K562 (cell line): ENCODE measurements around the gene ACOX1. TPM values are rescaled to one million over a fixed set of nuclear protein-coding genes. Genes with fewer than 3 reads are reported as not detected.
"Not testable (repeated sequence)": the region's sequence is repeated elsewhere in the genome, so short reads cannot be mapped to it uniquely, and the experiment has no call there.

Experiments used
- ATAC-seq: fragments of 200-7000 bp; cut with Tn5 transposase; 3 replicates; pipeline ENCODE4 v1.9.1; 2020; ENCODE audit warnings: moderate library complexity
- BruUV-seq: library from RNA; stranded (reverse); fragments of 400-500 nt; replicated peaks from 2 replicates; lab custom pipeline; 2021; lab: Mats Ljungman, UMichigan
- CTCF ChIA-PET: fragments of 300-600 bp; formaldehyde crosslinking; extraction: SDS; loops from one replicate; lab custom pipeline; 2021; ENCODE audit warnings: low intra/inter-chr PET ratio; lab: Yijun Ruan, JAX
- POLR2A ChIA-PET: fragments of 300-600, 350-650 bp; sonication (Branson Sonifier 250); formaldehyde crosslinking; extraction: SDS; loops from one replicate; lab custom pipeline; 2021; ENCODE audit warnings: antibody characterized with exemption, inconsistent platforms; lab: Yijun Ruan, JAX
- DNase-seq, 4 experiments: peaks; one replicate each; pipeline versions ENCODE4 v3.0.0 to v3.0.0-alpha.2; 2011 to 2018; ENCODE audit warnings: low spot score in 3 of 4, mixed read lengths in 3 of 4; ENCODE audit errors: extremely low read depth in 1 of 4
- FAIRE-seq: peaks from 2 replicates; lab custom pipeline; 2011; peaks lifted over from hg19 to GRCh38; lab: Jason Lieb, UNC
- H2AFZ ChIP-seq: 2 replicates; pipeline ENCODE4 v1.6.0; 2011; ENCODE audit warnings: low read depth, low read length, control low read depth, inconsistent platforms
- H3K27ac ChIP-seq: fragments of 200-600 bp; 3 replicates; pipeline ENCODE4 v1.8.0; 2011; ENCODE audit warnings: low read depth, mild to moderate bottlenecking, control low read depth, inconsistent platforms, low read length, moderate library complexity, mixed read lengths; ENCODE audit errors: extremely low read depth
- H3K27me3 ChIP-seq, 2 experiments: fragments of 300-600 bp in 1 of 2; 2 replicates in 1 of 2; 3 replicates in 1 of 2; pipeline versions ENCODE4 v1.6.0 to v1.8.0; 2011; ENCODE audit warnings: inconsistent platforms in 2 of 2, low read length in 2 of 2, mild to moderate bottlenecking in 1 of 2, mixed read lengths in 1 of 2, moderate library complexity in 1 of 2; ENCODE audit not compliant: control insufficient read depth in 2 of 2, insufficient read depth in 2 of 2
- H3K36me3 ChIP-seq: fragments of 300-600 bp; 3 replicates; pipeline ENCODE4 v1.8.0; 2011; ENCODE audit warnings: mild to moderate bottlenecking, low read length, inconsistent platforms; ENCODE audit not compliant: control insufficient read depth, insufficient read depth
- H3K4me1 ChIP-seq, 2 experiments: fragments of 200-600 bp in 1 of 2; replicated peaks in 1 of 2; 2 replicates in 1 of 2; 3 replicates in 1 of 2; pipeline versions ENCODE4 v1.5.1 to v1.8.0; 2011; ENCODE audit warnings: inconsistent platforms in 2 of 2, low read length in 2 of 2, mild to moderate bottlenecking in 1 of 2, mixed read lengths in 1 of 2, moderate library complexity in 1 of 2; ENCODE audit not compliant: control insufficient read depth in 2 of 2, insufficient read depth in 2 of 2
- H3K4me2 ChIP-seq: 2 replicates; pipeline ENCODE4 v1.6.1; 2011; ENCODE audit warnings: low read length, control low read depth, inconsistent platforms, mixed read lengths; ENCODE audit not compliant: insufficient read depth
- H3K4me3 ChIP-seq: fragments of 200-600 bp; sonication (generic), shearing (Covaris generic); 2 replicates; pipeline ENCODE4 v1.5.1; 2016; ENCODE audit warnings: control low read depth, inconsistent platforms
- H3K79me2 ChIP-seq: fragments of 200-600 bp; 3 replicates; pipeline ENCODE4 v1.8.0; 2011; ENCODE audit warnings: low read length, inconsistent platforms; ENCODE audit not compliant: control insufficient read depth, insufficient read depth
- H3K9ac ChIP-seq, 2 experiments: 2 replicates each; pipeline versions ENCODE4 v1.6.0 to v1.6.1; 2011; ENCODE audit warnings: low read depth in 2 of 2, low read length in 2 of 2, control low read depth in 1 of 2, inconsistent platforms in 1 of 2, mild to moderate bottlenecking in 1 of 2, mixed read lengths in 1 of 2; ENCODE audit not compliant: insufficient read depth in 1 of 2
- H3K9me1 ChIP-seq: one replicate; pipeline ENCODE4 v1.6.0; 2011; ENCODE audit warnings: inconsistent platforms, mild to moderate bottlenecking, low read length, moderate library complexity; ENCODE audit not compliant: control insufficient read depth, insufficient read depth
- H3K9me3 ChIP-seq: replicated peaks from 2 replicates; pipeline ENCODE4 v1.5.1; 2011; ENCODE audit warnings: low read depth, low read length, inconsistent platforms; ENCODE audit not compliant: control insufficient read depth, insufficient read depth
- H4K20me1 ChIP-seq: replicated peaks from 2 replicates; pipeline ENCODE4 v1.6.1; 2011; ENCODE audit warnings: low read length, inconsistent platforms, mixed read lengths; ENCODE audit not compliant: control insufficient read depth, insufficient read depth
- CBFA2T2 ChIP-seq: fragments of 450-650 bp; conservative IDR thresholded peaks from 2 replicates; pipeline ENCODE4 v1.6.1; 2017; ENCODE audit warnings: mild to moderate bottlenecking
- EWSR1 ChIP-seq: fragments of 450-650 bp; IDR thresholded peaks from 2 replicates; pipeline ENCODE4 v1.6.1; 2018; ENCODE audit warnings: borderline replicate concordance, mild to moderate bottlenecking, low read depth, moderate library complexity; ENCODE audit not compliant: partially characterized antibody
- HNRNPK ChIP-seq: fragments of 200-400 bp; formaldehyde crosslinking; IDR thresholded peaks from one replicate; pipeline ENCODE4 v1.6.1; 2018; ENCODE audit warnings: mild to moderate bottlenecking, low read depth, low read length; ENCODE audit not compliant: poor library complexity, severe bottlenecking
- MYNN ChIP-seq, 2 experiments: sonication (generic); formaldehyde crosslinking in 1 of 2; IDR thresholded peaks; 2 replicates each; pipeline versions ENCODE4 v1.5.0 to v1.6.1; 2016 to 2020; ENCODE audit warnings: antibody characterized with exemption in 1 of 2, missing genetic modification reagents in 1 of 2
- NFE2L1 ChIP-seq: fragments of 450-650 bp; IDR thresholded peaks from 2 replicates; pipeline ENCODE4 v1.6.1; 2016; ENCODE audit warnings: missing genetic modification characterization, low read depth, mild to moderate bottlenecking, missing compliant biosample characterization, moderate library complexity, borderline replicate concordance
- SMARCE1 ChIP-seq: fragments of 450-650 bp; IDR thresholded peaks from 2 replicates; pipeline ENCODE4 v1.7.1; 2016; ENCODE audit warnings: mild to moderate bottlenecking
- ZSCAN32 ChIP-seq: fragments of 450-650 bp; formaldehyde crosslinking; IDR thresholded peaks from 2 replicates; pipeline ENCODE4 v1.4.0; 2020; ENCODE audit warnings: mild to moderate bottlenecking, moderate library complexity
- WGBS: fragments of 100-300 bp; shearing (Covaris generic); methylation state at CpG from one replicate; pipeline ENCODE4 v1.1.6; 2016; ENCODE audit warnings: low coverage, mixed read lengths; ENCODE audit not compliant: insufficient coverage; ENCODE audit errors: missing lambda C conversion rate; 5-methylcytosine and 5-hydroxymethylcytosine counted together
- in situ Hi-C: fragments of 300-500 bp; cut with MboI; formaldehyde crosslinking; loops from 4 replicates; pipeline ENCODE4 v1.15.0; 2018; ENCODE audit warnings: inconsistent platforms, mixed read lengths
- intact Hi-C: fragments of 100-400 bp; cut with micrococcal nuclease; formaldehyde crosslinking; loops from 2 replicates; pipeline ENCODE4 v1.14.2; 2022
- polyA plus RNA-seq, 8 experiments: library from polyadenylated mRNA; depleted of rRNA in 4 of 8; stranded (reverse) in 5 of 8; unstranded in 3 of 8; fragments of >200 nt; fragmentation: Nextera tagmentation in 2 of 8; fragmentation: Illumina TruSeq in 1 of 8; extraction: Ambion mirVana in 2 of 8; extraction: Trizol in 1 of 8; gene quantifications; 2 replicates each; pipeline versions ENCODE4 v1.2.1 to v1.2.3, GENCODE V29; 2011 to 2014; ENCODE audit warnings: inconsistent platforms in 1 of 8, missing spikeins in 1 of 8
- total RNA-seq, 7 experiments: library from RNA; depleted of rRNA in 6 of 7; stranded (reverse); fragments of >200 nt in 6 of 7; fragmentation: Illumina TruSeq in 2 of 7; extraction: Trizol in 2 of 7; gene quantifications; 2 replicates each; pipeline versions ENCODE4 v1.2.1 to v1.2.3, GENCODE V29; 2011 to 2021; ENCODE audit warnings: low replicate concordance in 1 of 7
- TF ChIP-seq, protein P1 (sequence below): fragments of 250-450 bp; sonication (Bioruptor Pico); IDR thresholded peaks from 2 replicates; pipeline ENCODE4 v1.8.0; 2022; ENCODE audit warnings: inconsistent platforms

Gene ACOX1
- total and polyA plus RNA-seq, 9 of the 15 experiments (the other 6 are each of a cell fraction or from before 2014, with no cell fraction given), result 7.8 to 24.1 (median 14.5) TPM

GRCh38 chr17:75969044-75969443 lies 9.9 kb downstream of the ACOX1 start:
- FAIRE-seq, H3K4me3 ChIP-seq, H3K36me3 ChIP-seq, BruUV-seq, H3K9me3 ChIP-seq, H3K27me3 ChIP-seq, H3K27ac ChIP-seq, H3K4me2 ChIP-seq, intact Hi-C loops, in situ Hi-C loops, H2AFZ ChIP-seq, DNase-seq, H3K9ac ChIP-seq, ATAC-seq, H3K79me2 ChIP-seq, H3K9me1 ChIP-seq: not testable (repeated sequence)
- peaks cover 14% of the 10 kb centered on the region for H4K20me1 ChIP-seq
- ChIA-PET POLR2A (interaction anchor here (1.0 kb wide), 1 partner anchor 9 kb away, joined by 3 read pairs; no protein-coding TSS in a partner anchor), CTCF (interaction anchor here (0.6 kb wide), 1 partner anchor 46 kb away, joined by 3 read pairs; no protein-coding TSS in a partner anchor)
- H3K4me1 ChIP-seq, result peaks cover 15 to 19% of the 10 kb centered on the region in 2 experiments; a peak in 4 of 5 replicates
- WGBS, result 92% methylated on average over 10 of the region's 10 CpGs

DNA sequence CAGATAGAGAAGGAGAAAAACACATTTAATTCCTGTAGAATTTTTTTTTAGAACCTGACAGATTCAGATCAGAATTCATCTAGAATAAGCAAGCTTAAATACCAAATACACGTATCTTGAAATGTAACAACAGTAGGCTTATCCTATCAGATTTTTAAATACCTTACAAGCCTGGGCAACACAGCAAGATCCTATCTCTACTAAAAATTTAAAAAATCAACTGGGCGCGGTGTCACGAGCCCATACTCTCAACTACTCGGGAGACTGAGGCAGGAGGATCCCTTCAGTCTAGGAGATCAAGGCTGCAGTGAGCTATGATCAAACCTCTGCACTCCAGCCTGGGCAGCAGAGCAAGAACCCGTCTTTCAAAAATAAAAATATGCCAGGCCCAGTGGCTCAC lies 13.5 kb downstream of the ACOX1 start:
- no TSS peak for BruUV-seq
- intact Hi-C loops, result no loop called here
- POLR2A ChIA-PET, result interaction anchor here (1.0 to 1.7 kb wide), 2 partner anchors 13 to 14 kb away, joined by 4 read pairs; partner anchors contain the start of genes ACOX1 and TEN1

More for the DNA sequence above, 13.5 kb downstream of the ACOX1 start:
- Histone ChIP-seq H3K9me1 (no peaks in the 10 kb centered on the region), H3K4me3 (no peak overlapping the region), H3K4me2 (no peak overlapping the region), H3K27me3 (no peaks in the 10 kb centered on the region), H3K4me1 (peaks cover 11% of the 10 kb centered on the region in 2 experiments; a peak in 4 of 5 replicates), H3K27ac (no peak overlapping the region), H3K9ac (no peak overlapping the region), H4K20me1 (peaks cover 10% of the 10 kb centered on the region), H3K36me3 (peaks cover 3% of the 10 kb centered on the region; the same call in 1 of the 3 replicates), H3K79me2 (no peaks in the 10 kb centered on the region), H3K9me3 (no peaks in the 10 kb centered on the region), H2AFZ (no peak overlapping the region)
- DNase-seq (no peak), ATAC-seq (no peak), FAIRE-seq (no peak)
- in situ Hi-C loops, result no loop called here
- WGBS, result 85% methylated on average over 6 of the region's 6 CpGs
- CTCF ChIA-PET, result no interaction called here
- no peak for TF ChIP-seq EWSR1
- TF ChIP-seq HNRNPK, result no peak
- TF ChIP-seq SMARCE1, result no peak
- no peak for TF ChIP-seq MYNN (IDR thresholded peaks at IDR 0.05)
- no peak for TF ChIP-seq MYNN (CRISPR knock-in tag; IDR thresholded peaks at IDR 0.05)
- no peak for TF ChIP-seq NFE2L1 (tag)
- TF ChIP-seq, protein P1, sequence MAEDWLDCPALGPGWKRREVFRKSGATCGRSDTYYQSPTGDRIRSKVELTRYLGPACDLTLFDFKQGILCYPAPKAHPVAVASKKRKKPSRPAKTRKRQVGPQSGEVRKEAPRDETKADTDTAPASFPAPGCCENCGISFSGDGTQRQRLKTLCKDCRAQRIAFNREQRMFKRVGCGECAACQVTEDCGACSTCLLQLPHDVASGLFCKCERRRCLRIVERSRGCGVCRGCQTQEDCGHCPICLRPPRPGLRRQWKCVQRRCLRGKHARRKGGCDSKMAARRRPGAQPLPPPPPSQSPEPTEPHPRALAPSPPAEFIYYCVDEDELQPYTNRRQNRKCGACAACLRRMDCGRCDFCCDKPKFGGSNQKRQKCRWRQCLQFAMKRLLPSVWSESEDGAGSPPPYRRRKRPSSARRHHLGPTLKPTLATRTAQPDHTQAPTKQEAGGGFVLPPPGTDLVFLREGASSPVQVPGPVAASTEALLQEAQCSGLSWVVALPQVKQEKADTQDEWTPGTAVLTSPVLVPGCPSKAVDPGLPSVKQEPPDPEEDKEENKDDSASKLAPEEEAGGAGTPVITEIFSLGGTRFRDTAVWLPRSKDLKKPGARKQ (CRISPR knock-in tag), result no peak
- TF ChIP-seq CBFA2T2, result no peak
- TF ChIP-seq ZSCAN32 (CRISPR knock-in tag), result no peak
